Naive thymus-derived CD4-positive, alpha-beta T cell (primary cell): ENCODE measurements around the gene NUDT19. TPM values are rescaled to one million over a fixed set of nuclear protein-coding genes. Genes with fewer than 3 reads are reported as not detected.
"Not testable (repeated sequence)": the region's sequence is repeated elsewhere in the genome, so short reads cannot be mapped to it uniquely, and the experiment has no call there.

ENCODE experiments used
- ATAC-seq: fragments of 150-1000 bp; cut with Tn5 transposase; 2 replicates; pipeline ENCODE4 v1.10.0; 2021; ENCODE audit warnings: mild to moderate bottlenecking, moderate library complexity
- CTCF ChIA-PET: fragments of 350-600 bp; sonication (Branson Sonifier 250); formaldehyde crosslinking; loops from one replicate; lab custom pipeline; 2021; ENCODE audit warnings: antibody characterized with exemption; lab: Charles Lee
- POLR2A ChIA-PET: fragments of 350-600 bp; sonication (Branson Sonifier 250); formaldehyde crosslinking; loops from one replicate; lab custom pipeline; 2021; ENCODE audit warnings: antibody characterized with exemption, inconsistent platforms; lab: Charles Lee
- DNase-seq, 9 donors: peaks; one replicate each; pipeline versions ENCODE4 v3.0.0 to v3.0.0-alpha.2; 2020 to 2022; ENCODE audit warnings: mixed read lengths in 1 of 9
- H3K27ac ChIP-seq: one replicate; pipeline ENCODE4 v1.7.0; 2013; ENCODE audit warnings: mild to moderate bottlenecking, low read depth, low read length, moderate library complexity
- H3K27me3 ChIP-seq, 2 donors: one replicate each; pipeline ENCODE4 v1.7.0; 2013; ENCODE audit warnings: low read length in 2 of 2, mild to moderate bottlenecking in 2 of 2, moderate library complexity in 2 of 2; ENCODE audit not compliant: control insufficient read depth in 2 of 2, insufficient read depth in 2 of 2
- H3K36me3 ChIP-seq, 3 experiments: 1 replicate in 2 of 3; 2 replicates in 1 of 3; pipeline ENCODE4 v1.7.0; 2013; ENCODE audit warnings: low read length in 3 of 3, mild to moderate bottlenecking in 3 of 3, moderate library complexity in 1 of 3; ENCODE audit not compliant: insufficient read depth in 3 of 3, control insufficient read depth in 2 of 3
- H3K4me1 ChIP-seq, 2 donors: one replicate each; pipeline ENCODE4 v1.7.0; 2013; ENCODE audit warnings: low read length in 2 of 2, mild to moderate bottlenecking in 2 of 2, moderate library complexity in 1 of 2; ENCODE audit not compliant: control insufficient read depth in 2 of 2, insufficient read depth in 2 of 2
- H3K4me3 ChIP-seq: 2 replicates; pipeline ENCODE4 v1.7.0; 2013; ENCODE audit warnings: mild to moderate bottlenecking, low read length
- H3K9me3 ChIP-seq, 3 experiments: 1 replicate in 2 of 3; 2 replicates in 1 of 3; pipeline ENCODE4 v1.7.0; 2013; ENCODE audit warnings: low read length in 3 of 3; ENCODE audit not compliant: control insufficient read depth in 2 of 3
- H3K27ac Mint-ChIP-seq, 9 donors: one replicate each; pipeline ENCODE4 v1.8.0; 2020 to 2022; ENCODE audit warnings: mixed read lengths in 9 of 9, mild to moderate bottlenecking in 8 of 9, moderate library complexity in 5 of 9, inconsistent platforms in 2 of 9
- H3K27me3 Mint-ChIP-seq, 5 donors: one replicate each; pipeline ENCODE4 v1.8.0; 2021 to 2022; ENCODE audit warnings: mixed read lengths in 5 of 5, mild to moderate bottlenecking in 1 of 5
- H3K36me3 Mint-ChIP-seq, 5 donors: one replicate each; pipeline ENCODE4 v1.8.0; 2020 to 2022; ENCODE audit warnings: mixed read lengths in 5 of 5, mild to moderate bottlenecking in 3 of 5, inconsistent platforms in 1 of 5
- H3K4me1 Mint-ChIP-seq, 7 donors: one replicate each; pipeline ENCODE4 v1.8.0; 2020 to 2022; ENCODE audit warnings: mixed read lengths in 7 of 7, mild to moderate bottlenecking in 3 of 7, inconsistent platforms in 1 of 7
- H3K4me3 Mint-ChIP-seq, 10 donors: one replicate each; pipeline ENCODE4 v1.8.0; 2020 to 2022; ENCODE audit warnings: mild to moderate bottlenecking in 10 of 10, mixed read lengths in 10 of 10, moderate library complexity in 6 of 10, inconsistent platforms in 2 of 10
- H3K9me3 Mint-ChIP-seq, 11 donors: one replicate each; pipeline ENCODE4 v1.8.0; 2020 to 2022; ENCODE audit warnings: mixed read lengths in 11 of 11, mild to moderate bottlenecking in 4 of 11, inconsistent platforms in 1 of 11, moderate library complexity in 1 of 11
- intact Hi-C, 2 donors: fragments of 100-400 bp; cut with micrococcal nuclease; formaldehyde crosslinking; loops; one replicate each; pipeline ENCODE4 v1.15.1; 2023
- polyA plus RNA-seq, 2 donors: library from polyadenylated mRNA; unstranded; fragments of 300-500 nt; fragmentation: Illumina TruSeq; gene quantifications; one replicate each; pipeline ENCODE4 v1.2.3, GENCODE V29; 2021
- total RNA-seq, 6 experiments: library from RNA in 5 of 6; stranded (reverse) in 5 of 6; gene quantifications; 1 replicate in 5 of 6; 2 replicates in 1 of 6; pipeline ENCODE4 v1.2.3 and lab custom pipeline; 2021 to 2026

The NUDT19 gene
- total and polyA plus RNA-seq, 7 experiments from 2014 or later: 2.4 to 17.0 (median 8.9) TPM

- H3K27ac Mint-ChIP-seq: no peak overlapping the region
- CTCF ChIA-PET: no interaction called here
- no peak overlapping the region for H3K4me3 Mint-ChIP-seq
- no peak for DNase-seq
- intact Hi-C loops: no loop called here
- H3K36me3 ChIP-seq: peaks cover 0 to 41% (median 7%) of the 10 kb centered on the region in 3 experiments
- no peak overlapping the region for H3K27ac ChIP-seq
- H3K9me3 Mint-ChIP-seq: no peaks in the 10 kb centered on the region
- no peaks in the 10 kb centered on the region for H3K27me3 ChIP-seq
- ATAC-seq: no peak
- no peaks in the 10 kb centered on the region for H3K4me1 ChIP-seq
- H3K4me3 ChIP-seq: no peak overlapping the region
- H3K4me1 Mint-ChIP-seq: peaks cover 0 to 3% (median 0%) of the 10 kb centered on the region in 7 donors
- no peaks in the 10 kb centered on the region for H3K9me3 ChIP-seq
- peaks cover 0 to 29% (median 20%) of the 10 kb centered on the region in 5 donors for H3K36me3 Mint-ChIP-seq
- POLR2A ChIA-PET: no interaction called here
- no peaks in the 10 kb centered on the region for H3K27me3 Mint-ChIP-seq
These were observed 39.9 kb upstream of the NUDT19 start for GRCh38 chr19:32651729-32652140.

GRCh38 chr19:32652331-32652730 is 39.3 kb upstream of the NUDT19 start:
- H3K9me3 Mint-ChIP-seq, DNase-seq, H3K4me1 Mint-ChIP-seq, H3K4me3 ChIP-seq, H3K27ac ChIP-seq, H3K4me1 ChIP-seq, H3K9me3 ChIP-seq, H3K27me3 Mint-ChIP-seq, H3K27me3 ChIP-seq, H3K4me3 Mint-ChIP-seq, ATAC-seq, POLR2A ChIA-PET, intact Hi-C loops, CTCF ChIA-PET: not testable (repeated sequence)
- Mint-ChIP-seq H3K27ac (peak overlapping the region in 1 of 9 donors; percentile 34), H3K36me3 (peaks cover 0 to 23% (median 17%) of the 10 kb centered on the region in 5 donors)
- H3K36me3 ChIP-seq: peaks cover 0 to 39% (median 7%) of the 10 kb centered on the region in 3 experiments

GRCh38 chr19:32652894-32653598 is 38.6 kb upstream of the NUDT19 start:
- Histone ChIP-seq H3K27me3 (no peaks in the 10 kb centered on the region), H3K27ac (no peak overlapping the region), H3K9me3 (no peaks in the 10 kb centered on the region), H3K4me1 (no peaks in the 10 kb centered on the region), H3K36me3 (peaks cover 0 to 36% (median 7%) of the 10 kb centered on the region in 3 experiments), H3K4me3 (no peak overlapping the region)
- Mint-ChIP-seq H3K27ac (peak overlapping the region in 1 of 9 donors; percentile 34), H3K27me3 (no peaks in the 10 kb centered on the region), H3K36me3 (peaks cover 0 to 26% (median 13%) of the 10 kb centered on the region in 5 donors), H3K9me3 (no peaks in the 10 kb centered on the region), H3K4me1 (no peaks in the 10 kb centered on the region), H3K4me3 (no peak overlapping the region)
- DNase-seq (no peak), ATAC-seq (no peak)
- ChIA-PET POLR2A (no interaction called here), CTCF (no interaction called here)
- intact Hi-C loops: no loop called here

DNA sequence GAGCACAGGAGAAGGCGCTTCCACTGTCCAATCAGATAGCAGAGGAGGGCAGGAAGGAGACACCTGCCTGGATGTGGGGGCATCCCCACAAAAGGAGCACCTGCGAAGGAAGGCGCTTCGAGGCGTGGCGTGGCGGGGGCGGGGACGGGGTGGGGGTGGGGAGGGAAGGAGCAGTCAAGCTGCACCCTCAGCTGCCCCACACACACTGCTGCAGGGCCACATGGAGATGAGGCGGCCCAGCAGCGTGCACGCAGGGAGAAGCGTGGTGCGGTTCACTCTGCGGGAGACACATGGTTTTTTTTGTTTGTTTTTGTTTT is 38.1 kb upstream of the NUDT19 start:
- Histone ChIP-seq H3K4me1 (no peaks in the 10 kb centered on the region), H3K9me3 (no peaks in the 10 kb centered on the region), H3K27me3 (no peaks in the 10 kb centered on the region), H3K4me3 (no peak overlapping the region), H3K27ac (no peak overlapping the region), H3K36me3 (peaks cover 0 to 41% (median 7%) of the 10 kb centered on the region in 3 experiments)
- Mint-ChIP-seq H3K4me3 (no peak overlapping the region), H3K4me1 (no peaks in the 10 kb centered on the region), H3K36me3 (peaks cover 0 to 28% (median 9%) of the 10 kb centered on the region in 5 donors), H3K27ac (no peak overlapping the region), H3K9me3 (no peaks in the 10 kb centered on the region), H3K27me3 (no peaks in the 10 kb centered on the region)
- no peak for ATAC-seq
- no peak for DNase-seq
- POLR2A ChIA-PET: no interaction called here
- intact Hi-C loops: no loop called here
- CTCF ChIA-PET: no interaction called here

GRCh38 chr19:32656379-32656778 is 35.2 kb upstream of the NUDT19 start:
- H3K36me3 Mint-ChIP-seq: peaks cover 0 to 25% (median 4%) of the 10 kb centered on the region in 5 donors
- H3K4me1 Mint-ChIP-seq, H3K9me3 ChIP-seq, H3K4me3 ChIP-seq, H3K4me1 ChIP-seq, DNase-seq, intact Hi-C loops, H3K27me3 ChIP-seq, H3K4me3 Mint-ChIP-seq, H3K27ac ChIP-seq, CTCF ChIA-PET, H3K27me3 Mint-ChIP-seq, H3K9me3 Mint-ChIP-seq, ATAC-seq, POLR2A ChIA-PET: not testable (repeated sequence)
- H3K36me3 ChIP-seq: peaks cover 0 to 30% (median 0%) of the 10 kb centered on the region in 3 experiments
- peak overlapping the region in 1 of 9 donors; percentile 25 for H3K27ac Mint-ChIP-seq

DNA sequence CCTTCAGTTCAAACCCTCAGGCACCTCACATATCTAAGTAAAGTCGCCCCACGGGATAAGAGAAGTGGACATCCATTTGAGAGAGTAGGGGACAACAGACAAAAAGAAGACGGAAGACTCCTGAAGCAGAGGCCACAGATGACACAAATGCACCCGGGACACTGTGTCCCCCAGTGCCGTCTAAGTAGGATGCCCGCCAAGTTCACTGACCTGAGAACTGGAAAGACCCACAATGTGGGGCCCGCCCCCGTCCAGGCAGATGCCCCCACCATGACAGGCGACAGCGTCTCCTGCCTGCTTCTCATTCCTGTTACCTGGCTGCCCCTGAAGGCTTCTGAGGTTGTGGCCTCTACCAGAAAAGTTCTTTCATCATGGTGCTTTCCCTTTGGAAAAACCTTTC is 33.5 kb upstream of the NUDT19 start:
- peaks cover 0 to 27% (median 4%) of the 10 kb centered on the region in 5 donors for H3K36me3 Mint-ChIP-seq
- H3K4me1 Mint-ChIP-seq: peaks cover 0 to 10% (median 6%) of the 10 kb centered on the region in 7 donors
- H3K9me3 Mint-ChIP-seq: no peaks in the 10 kb centered on the region
- H3K4me1 ChIP-seq: no peaks in the 10 kb centered on the region
- DNase-seq (no peak), ATAC-seq (no peak)
- POLR2A ChIA-PET: interaction anchor here (0.6 kb wide), 2 partner anchors 11 kb away, joined by 3 to 5 read pairs; no protein-coding TSS in a partner anchor
- no peak overlapping the region for H3K27ac ChIP-seq
- no peaks in the 10 kb centered on the region for H3K27me3 Mint-ChIP-seq
- peaks cover 0 to 25% (median 0%) of the 10 kb centered on the region in 3 experiments for H3K36me3 ChIP-seq
- H3K9me3 ChIP-seq: no peaks in the 10 kb centered on the region
- H3K27ac Mint-ChIP-seq: peak overlapping the region in 1 of 9 donors; percentile 70
- no peak overlapping the region for H3K4me3 Mint-ChIP-seq
- no peaks in the 10 kb centered on the region for H3K27me3 ChIP-seq
- CTCF ChIA-PET: no interaction called here
- H3K4me3 ChIP-seq: no peak overlapping the region
- intact Hi-C loops: no loop called here

DNA sequence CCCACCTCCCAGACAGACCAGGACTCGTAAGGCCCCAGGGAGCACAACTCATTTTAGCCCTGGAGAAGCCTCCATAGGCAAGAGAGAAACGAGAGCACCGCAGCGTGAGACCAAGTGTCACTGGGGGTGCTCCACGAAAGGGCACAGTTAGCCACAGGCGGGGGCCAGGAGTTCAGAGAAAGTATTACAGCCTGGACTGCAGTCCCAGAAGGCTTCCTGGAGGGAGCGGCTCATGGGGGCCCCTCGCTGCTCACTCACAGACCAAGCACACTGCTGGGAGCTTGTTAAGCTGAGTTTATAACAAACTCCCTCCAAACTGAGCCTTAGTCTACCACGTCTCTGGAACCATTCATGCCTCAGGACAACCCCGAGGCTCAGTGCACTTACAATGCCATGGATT is 33.1 kb upstream of the NUDT19 start:
- DNase-seq: no peak
- peak overlapping the region in 1 of 9 donors; percentile 70 for H3K27ac Mint-ChIP-seq
- Histone ChIP-seq H3K27ac (no peak overlapping the region), H3K36me3 (peaks cover 0 to 25% (median 0%) of the 10 kb centered on the region in 3 experiments), H3K27me3 (no peaks in the 10 kb centered on the region), H3K9me3 (no peaks in the 10 kb centered on the region), H3K4me3 (no peak overlapping the region), H3K4me1 (no peaks in the 10 kb centered on the region)
- H3K4me3 Mint-ChIP-seq: no peak overlapping the region
- H3K27me3 Mint-ChIP-seq: no peaks in the 10 kb centered on the region
- intact Hi-C loops: no loop called here
- H3K4me1 Mint-ChIP-seq: peaks cover 0 to 14% (median 8%) of the 10 kb centered on the region in 7 donors
- ATAC-seq: no peak
- ChIA-PET CTCF (no interaction called here), POLR2A (no interaction called here)
- H3K9me3 Mint-ChIP-seq: no peaks in the 10 kb centered on the region
- peaks cover 0 to 28% (median 4%) of the 10 kb centered on the region in 5 donors for H3K36me3 Mint-ChIP-seq
